HepG2 (cell line): ENCODE data around the gene AIP. TPM values are rescaled to one million over a fixed set of nuclear protein-coding genes. Genes with fewer than 3 reads are reported as not detected.

Source experiments
- CAMTA2 ChIP-seq: sonication (generic); formaldehyde crosslinking; IDR thresholded peaks from 2 replicates; pipeline ENCODE4 v1.4.0; 2020; ENCODE audit warnings: mild to moderate bottlenecking, missing genetic modification reagents, borderline replicate concordance
- EEA1 ChIP-seq: sonication (generic); formaldehyde crosslinking; IDR thresholded peaks from 2 replicates; pipeline ENCODE4 v1.5.1; 2020; ENCODE audit warnings: mild to moderate bottlenecking, missing genetic modification reagents, borderline replicate concordance
- EHMT2 ChIP-seq: fragments of 200-600 bp; sonication (generic); IDR thresholded peaks from 2 replicates; pipeline ENCODE4 v1.7.0; 2017; ENCODE audit warnings: antibody characterized with exemption, low read depth, low read length, borderline replicate concordance
- ERF ChIP-seq: IDR thresholded peaks from 2 replicates; pipeline ENCODE4 v1.6.1; 2018; ENCODE audit warnings: missing biosample characterization, missing genetic modification reagents
- EZH2 ChIP-seq: conservative IDR thresholded peaks from 2 replicates; pipeline ENCODE4 v1.6.1; 2012; ENCODE audit warnings: mild to moderate bottlenecking, low read depth, low read length, moderate library complexity
- FOXC1 ChIP-seq: sonication (generic); formaldehyde crosslinking; IDR thresholded peaks from 2 replicates; pipeline ENCODE4 v1.8.0; 2022; ENCODE audit warnings: mild to moderate bottlenecking, missing genetic modification reagents, borderline replicate concordance
- GFI1 ChIP-seq: sonication (generic); formaldehyde crosslinking; IDR thresholded peaks from 2 replicates; pipeline ENCODE4 v1.5.0; 2020; ENCODE audit warnings: missing genetic modification reagents, mild to moderate bottlenecking, borderline replicate concordance
- HDAC2 ChIP-seq: sonication (generic); formaldehyde crosslinking; IDR thresholded peaks from 2 replicates; pipeline ENCODE4 v1.4.0; 2020; ENCODE audit warnings: missing genetic modification reagents
- HNRNPUL1 ChIP-seq: fragments of 200-400 bp; formaldehyde crosslinking; IDR thresholded peaks from 2 replicates; pipeline ENCODE4 v1.6.1; 2017; ENCODE audit warnings: low read depth, mild to moderate bottlenecking, low read length, moderate library complexity
- JARID2 ChIP-seq: sonication (generic); formaldehyde crosslinking; IDR thresholded peaks from 2 replicates; pipeline ENCODE4 v1.8.1; 2023; ENCODE audit warnings: missing genetic modification reagents, inconsistent platforms; ENCODE audit not compliant: insufficient replicate concordance
- KDM3A ChIP-seq: IDR thresholded peaks from 2 replicates; pipeline ENCODE4 v1.6.1; 2018; ENCODE audit warnings: low read depth, missing compliant biosample characterization
- LCORL ChIP-seq, 2 experiments: fragments of 450-650 bp in 1 of 2; sonication (generic) in 1 of 2; formaldehyde crosslinking in 1 of 2; IDR thresholded peaks; 2 replicates each; pipeline versions ENCODE4 v1.5.0 to v1.6.1; 2017 to 2020; ENCODE audit warnings: antibody characterized with exemption in 1 of 2, missing genetic modification reagents in 1 of 2
- MBD4 ChIP-seq: IDR thresholded peaks from 2 replicates; pipeline ENCODE4 v1.6.1; 2012; ENCODE audit warnings: low read length, inconsistent platforms, borderline replicate concordance
- RORA ChIP-seq: sonication (generic); formaldehyde crosslinking; IDR thresholded peaks from 2 replicates; pipeline ENCODE4 v1.5.0; 2020; ENCODE audit warnings: mild to moderate bottlenecking, missing genetic modification reagents, moderate library complexity
- RXRB ChIP-seq: IDR thresholded peaks from 2 replicates; pipeline ENCODE4 v1.6.1; 2016; ENCODE audit warnings: borderline replicate concordance, missing genetic modification reagents, missing compliant biosample characterization
- SP4 ChIP-seq: sonication (generic); formaldehyde crosslinking; IDR thresholded peaks from 2 replicates; pipeline ENCODE4 v1.8.1; 2023; ENCODE audit warnings: mild to moderate bottlenecking, missing genetic modification reagents
- STAT5B ChIP-seq: sonication (generic); formaldehyde crosslinking; IDR thresholded peaks from 2 replicates; pipeline ENCODE4 v1.4.0; 2020; ENCODE audit warnings: missing genetic modification reagents
- ZBTB21 ChIP-seq: sonication (generic); formaldehyde crosslinking; IDR thresholded peaks from 2 replicates; pipeline ENCODE4 v1.4.0; 2020; ENCODE audit warnings: missing genetic modification reagents
- ZNF326 ChIP-seq: sonication (generic); formaldehyde crosslinking; IDR thresholded peaks from 2 replicates; pipeline ENCODE4 v1.4.0; 2020; ENCODE audit warnings: missing genetic modification reagents, borderline replicate concordance
- ZNF546 ChIP-seq: sonication (generic); formaldehyde crosslinking; conservative IDR thresholded peaks from 2 replicates; pipeline ENCODE4 v1.8.1; 2023; ENCODE audit warnings: mild to moderate bottlenecking, missing genetic modification reagents
- ZSCAN21 ChIP-seq: sonication (generic); formaldehyde crosslinking; IDR thresholded peaks from 2 replicates; pipeline ENCODE4 v1.8.0; 2022; ENCODE audit warnings: mild to moderate bottlenecking, missing genetic modification reagents, moderate library complexity, borderline replicate concordance
- polyA plus RNA-seq, 8 experiments: library from polyadenylated mRNA; depleted of rRNA in 3 of 8; stranded (reverse) in 7 of 8; unstranded in 1 of 8; fragments of >200 nt; fragmentation: Illumina TruSeq in 4 of 8; extraction: Trizol in 4 of 8; gene quantifications; 2 replicates each; pipeline versions ENCODE4 v1.2.1 to v1.2.3, GENCODE V29; 2011 to 2016; ENCODE audit warnings: low read depth in 4 of 8, missing spikeins in 1 of 8, mixed read lengths in 1 of 8; ENCODE audit not compliant: insufficient read depth in 1 of 8
- total RNA-seq, 5 experiments: library from RNA; depleted of rRNA; stranded (reverse); fragments of >200 nt; fragmentation: Illumina TruSeq; extraction: Trizol; gene quantifications; 2 replicates each; pipeline ENCODE4 v1.2.3, GENCODE V29; 2016; ENCODE audit warnings: low read depth in 1 of 5
- TF ChIP-seq, protein P1 (sequence below): sonication (generic); formaldehyde crosslinking; IDR thresholded peaks from 2 replicates; pipeline ENCODE4 v1.5.0; 2020; ENCODE audit warnings: mild to moderate bottlenecking, missing genetic modification reagents
- TF ChIP-seq, protein P2 (sequence below): sonication (generic); formaldehyde crosslinking; IDR thresholded peaks from 2 replicates; pipeline ENCODE4 v1.5.0; 2020; ENCODE audit warnings: missing genetic modification reagents
- TF ChIP-seq, protein P3 (sequence below), 2 experiments: sonication (generic) in 1 of 2; formaldehyde crosslinking in 1 of 2; IDR thresholded peaks; 2 replicates each; pipeline versions ENCODE4 v1.5.1 to v1.6.1; 2011 to 2020; ENCODE audit warnings: borderline replicate concordance in 1 of 2, low read depth in 1 of 2, low read length in 1 of 2, mild to moderate bottlenecking in 1 of 2, missing genetic modification reagents in 1 of 2, moderate library complexity in 1 of 2

AIP gene
- total and polyA plus RNA-seq, 2 of the 13 experiments (the other 11 are each of a cell fraction or from before 2014, with no cell fraction given), result 51.8 to 110 TPM

DNA sequence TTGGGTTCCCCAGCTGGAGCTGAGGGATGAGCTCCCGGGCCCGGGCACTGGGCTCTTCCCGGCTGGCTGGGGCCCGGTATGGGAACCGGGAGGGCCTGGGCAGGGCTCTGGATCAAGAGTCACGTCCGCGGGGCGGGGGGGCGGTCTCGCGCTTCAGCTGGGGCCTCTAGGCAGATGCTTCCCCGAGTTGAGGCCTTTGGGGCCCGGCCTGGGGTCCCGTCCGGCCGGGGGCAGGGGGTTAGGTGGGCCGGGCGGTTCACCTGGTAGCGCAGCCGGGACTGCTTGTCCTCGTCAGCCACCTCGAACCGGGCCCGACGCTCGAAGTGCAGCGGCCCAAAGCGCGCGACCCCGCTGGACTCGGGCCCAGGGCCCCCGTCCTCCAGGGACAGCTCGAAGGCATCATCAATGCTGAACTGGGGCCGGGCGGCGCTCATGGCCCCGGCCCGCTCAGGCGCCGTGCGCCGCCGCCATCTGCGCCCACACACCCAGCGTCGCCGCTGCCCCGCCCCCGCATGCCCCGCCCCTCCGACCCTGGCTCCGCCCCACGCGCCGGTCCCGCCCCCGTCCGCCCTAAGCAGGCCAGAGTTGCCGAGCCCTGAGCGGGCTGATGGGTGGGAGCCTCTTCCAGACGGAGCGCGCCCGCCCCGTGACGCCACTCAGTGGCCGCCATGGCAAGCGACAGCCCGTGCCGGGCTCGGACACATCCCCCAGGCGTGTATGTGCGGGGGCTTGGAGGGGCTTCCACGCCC is 13.9 kb upstream of the AIP start, which contains the start of gene TMEM134 (continued):
- TF ChIP-seq, protein P1, sequence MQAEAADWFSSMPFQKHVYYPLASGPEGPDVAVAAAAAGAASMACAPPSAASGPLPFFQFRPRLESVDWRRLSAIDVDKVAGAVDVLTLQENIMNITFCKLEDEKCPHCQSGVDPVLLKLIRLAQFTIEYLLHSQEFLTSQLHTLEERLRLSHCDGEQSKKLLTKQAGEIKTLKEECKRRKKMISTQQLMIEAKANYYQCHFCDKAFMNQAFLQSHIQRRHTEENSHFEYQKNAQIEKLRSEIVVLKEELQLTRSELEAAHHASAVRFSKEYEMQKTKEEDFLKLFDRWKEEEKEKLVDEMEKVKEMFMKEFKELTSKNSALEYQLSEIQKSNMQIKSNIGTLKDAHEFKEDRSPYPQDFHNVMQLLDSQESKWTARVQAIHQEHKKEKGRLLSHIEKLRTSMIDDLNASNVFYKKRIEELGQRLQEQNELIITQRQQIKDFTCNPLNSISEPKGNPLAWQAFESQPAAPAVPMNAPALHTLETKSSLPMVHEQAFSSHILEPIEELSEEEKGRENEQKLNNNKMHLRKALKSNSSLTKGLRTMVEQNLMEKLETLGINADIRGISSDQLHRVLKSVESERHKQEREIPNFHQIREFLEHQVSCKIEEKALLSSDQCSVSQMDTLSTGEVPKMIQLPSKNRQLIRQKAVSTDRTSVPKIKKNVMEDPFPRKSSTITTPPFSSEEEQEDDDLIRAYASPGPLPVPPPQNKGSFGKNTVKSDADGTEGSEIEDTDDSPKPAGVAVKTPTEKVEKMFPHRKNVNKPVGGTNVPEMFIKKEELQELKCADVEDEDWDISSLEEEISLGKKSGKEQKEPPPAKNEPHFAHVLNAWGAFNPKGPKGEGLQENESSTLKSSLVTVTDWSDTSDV, result no peak
- TF ChIP-seq STAT5B (no peak), CAMTA2 (CRISPR knock-in tag) (no peak), ZNF546 (CRISPR knock-in tag) (no peak), KDM3A (CRISPR knock-in tag) (peak; percentile 67; the same call in 1 of the 2 replicates), MBD4 (no peak), ERF (peak; percentile 93), EZH2 (no peak), HDAC2 (CRISPR knock-in tag) (peak; percentile 41; the same call in 1 of the 2 replicates), SP4 (peak; percentile 99), ZNF326 (CRISPR knock-in tag) (no peak), EEA1 (CRISPR knock-in tag) (no peak), JARID2 (CRISPR knock-in tag) (no peak), FOXC1 (CRISPR knock-in tag) (no peak; the same call in 1 of the 2 replicates), RORA (CRISPR knock-in tag) (no peak), EHMT2 (no peak), GFI1 (CRISPR knock-in tag) (no peak), ZSCAN21 (CRISPR knock-in tag) (peak; percentile 28; the same call in 1 of the 2 replicates), HNRNPUL1 (no peak), RXRB (0 out of 2 replicates have a peak, but pooled peaks have one; percentile 30), LCORL (IDR thresholded peaks at IDR 0.05) (no peak), LCORL (CRISPR knock-in tag; IDR thresholded peaks at IDR 0.05) (peak; percentile 60), ZBTB21 (CRISPR knock-in tag) (peak; percentile 47; the same call in 1 of the 2 replicates)
- TF ChIP-seq, protein P2, sequence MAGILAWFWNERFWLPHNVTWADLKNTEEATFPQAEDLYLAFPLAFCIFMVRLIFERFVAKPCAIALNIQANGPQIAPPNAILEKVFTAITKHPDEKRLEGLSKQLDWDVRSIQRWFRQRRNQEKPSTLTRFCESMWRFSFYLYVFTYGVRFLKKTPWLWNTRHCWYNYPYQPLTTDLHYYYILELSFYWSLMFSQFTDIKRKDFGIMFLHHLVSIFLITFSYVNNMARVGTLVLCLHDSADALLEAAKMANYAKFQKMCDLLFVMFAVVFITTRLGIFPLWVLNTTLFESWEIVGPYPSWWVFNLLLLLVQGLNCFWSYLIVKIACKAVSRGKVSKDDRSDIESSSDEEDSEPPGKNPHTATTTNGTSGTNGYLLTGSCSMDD (CRISPR knock-in tag), result no peak
- TF ChIP-seq, protein P3, sequence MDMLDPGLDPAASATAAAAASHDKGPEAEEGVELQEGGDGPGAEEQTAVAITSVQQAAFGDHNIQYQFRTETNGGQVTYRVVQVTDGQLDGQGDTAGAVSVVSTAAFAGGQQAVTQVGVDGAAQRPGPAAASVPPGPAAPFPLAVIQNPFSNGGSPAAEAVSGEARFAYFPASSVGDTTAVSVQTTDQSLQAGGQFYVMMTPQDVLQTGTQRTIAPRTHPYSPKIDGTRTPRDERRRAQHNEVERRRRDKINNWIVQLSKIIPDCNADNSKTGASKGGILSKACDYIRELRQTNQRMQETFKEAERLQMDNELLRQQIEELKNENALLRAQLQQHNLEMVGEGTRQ (IDR thresholded peaks at IDR 0.05; ENCODE audit: low read depth, low read length), result no peak
- TF ChIP-seq, protein P3 (CRISPR knock-in tag; IDR thresholded peaks at IDR 0.05; ENCODE audit: borderline replicate concordance), result no peak
